ENCODE results near the gene GP1BB.
"Not testable (repeated sequence)": the region's sequence is repeated elsewhere in the genome, so short reads cannot be mapped to it uniquely, and the experiment has no call there.

The GP1BB gene

GRCh38 chr22:19693581-19693980, 29.8 kb upstream of the GP1BB start:
- no peak for DNase-seq (ENCODE audit: low read depth in 1 of 2, low spot score in 1 of 2)

GRCh38 chr22:19693981-19694670, 29.2 kb upstream of the GP1BB start:
- no peak for DNase-seq (ENCODE audit: low read depth in 1 of 2, low spot score in 1 of 2)

DNA sequence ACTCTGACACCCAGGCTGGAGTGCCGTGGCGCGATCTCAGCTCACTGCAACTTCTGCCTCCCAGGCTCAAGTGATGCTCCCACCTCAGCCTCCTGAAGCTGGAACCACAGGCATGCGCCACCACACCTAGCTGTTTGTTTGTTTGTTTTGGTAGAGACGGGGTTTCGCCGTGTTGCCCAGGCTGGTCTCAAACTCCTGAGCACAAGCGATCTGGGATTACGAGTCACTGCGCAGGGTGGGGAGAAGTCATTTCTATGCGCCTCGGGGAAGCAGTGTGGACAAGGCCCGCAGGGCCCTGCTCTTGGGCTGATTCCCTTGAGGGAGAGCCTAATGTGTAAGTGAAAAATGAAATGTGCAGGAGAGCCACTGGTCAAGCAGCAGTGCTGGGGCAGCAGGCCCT, 28.6 kb upstream of the GP1BB start:
- DNase-seq (ENCODE audit: low read depth in 1 of 2, low spot score in 1 of 2): no peak

DNA sequence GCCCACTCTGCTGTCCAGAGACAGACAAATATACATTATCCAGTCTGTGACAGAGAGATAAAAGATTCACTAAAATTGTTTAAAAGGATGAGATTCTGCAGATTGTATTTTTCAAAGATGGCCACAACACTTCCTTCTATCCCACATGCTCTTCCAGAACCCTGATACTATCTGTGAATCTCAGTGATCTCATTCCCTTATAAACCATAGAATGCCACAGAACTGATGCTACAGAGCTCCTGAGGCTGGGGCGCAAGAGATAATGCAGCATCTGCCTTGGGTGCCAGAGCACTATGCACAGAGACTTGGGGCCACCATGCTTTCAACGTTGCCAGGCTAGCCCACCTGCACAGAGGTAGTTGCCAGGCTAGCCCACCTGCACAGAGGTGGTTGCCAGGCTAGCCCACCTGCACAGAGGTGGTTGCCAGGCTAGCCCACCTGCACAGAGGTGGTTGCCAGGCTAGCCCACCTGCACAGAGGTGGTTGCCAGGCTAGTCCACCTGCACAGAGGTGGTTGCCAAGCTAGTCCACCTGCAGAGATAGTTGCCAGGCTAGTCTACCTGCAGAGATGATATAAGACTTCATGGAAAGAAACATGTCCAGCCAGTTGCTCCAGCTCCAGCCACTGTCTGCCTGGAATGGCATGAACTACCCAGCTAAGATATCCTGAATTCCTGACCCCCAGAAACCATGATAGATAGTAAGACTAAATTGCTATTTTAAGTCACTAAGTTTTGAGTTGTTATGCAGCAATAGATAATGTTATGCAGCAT, 26.6 kb upstream of the GP1BB start:
- DNase-seq (ENCODE audit: low read depth in 1 of 2, low spot score in 1 of 2): no peak

DNA sequence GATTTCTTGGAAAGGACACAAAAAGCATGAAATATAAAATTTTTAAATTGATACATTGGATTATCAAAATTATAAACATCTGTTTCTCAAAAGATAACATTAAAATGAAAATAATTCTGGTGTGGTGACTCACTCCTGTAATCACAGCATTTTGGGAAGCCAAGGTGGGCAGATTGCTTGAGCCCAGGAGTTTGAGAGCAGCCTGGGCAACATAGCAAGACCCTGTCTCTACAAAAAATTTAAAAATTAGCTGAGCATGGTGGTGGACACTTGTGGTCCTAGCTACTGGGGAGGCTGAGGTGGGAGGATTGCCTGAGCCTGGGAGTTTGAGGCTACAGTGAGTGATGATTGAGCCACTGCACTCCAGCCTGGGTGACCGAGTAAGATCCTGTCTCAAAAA, 25.5 kb upstream of the GP1BB start:
- not testable (repeated sequence) for DNase-seq (ENCODE audit: low read depth in 1 of 2, low spot score in 1 of 2)

DNA sequence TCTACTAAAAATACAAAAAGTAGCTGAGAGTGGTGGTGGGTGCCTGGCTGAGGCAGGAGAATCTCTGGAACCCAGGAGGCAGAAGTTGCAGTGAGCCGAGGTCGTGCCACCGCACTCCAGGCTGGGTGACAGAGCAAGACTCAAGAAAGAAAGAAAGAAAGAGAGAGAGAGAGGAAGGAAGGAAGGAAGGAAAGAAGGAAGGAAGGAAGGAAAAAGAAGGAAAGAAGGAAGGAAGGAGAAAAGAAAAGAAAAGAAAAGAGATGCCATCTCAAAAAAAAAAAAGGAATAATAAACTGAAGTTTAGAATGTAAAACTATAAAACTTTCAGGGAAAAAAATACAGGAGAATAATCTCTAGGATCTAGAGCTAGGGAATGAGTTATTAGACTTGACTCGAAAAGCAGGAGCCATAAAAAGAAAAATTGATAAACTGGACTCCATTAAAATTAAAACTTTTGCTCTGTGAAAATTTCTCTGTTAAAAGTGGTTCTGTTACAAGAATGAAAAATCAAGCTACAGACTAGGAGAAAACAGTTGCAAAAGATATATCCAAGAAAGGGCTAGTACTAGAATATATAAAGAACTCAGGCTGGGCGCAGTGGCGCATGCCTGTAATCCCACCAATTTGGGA, 22.4 kb upstream of the GP1BB start:
- no peak for DNase-seq (ENCODE audit: low read depth in 1 of 2, low spot score in 1 of 2)

- no peak for DNase-seq (ENCODE audit: low read depth in 1 of 2, low spot score in 1 of 2)
Observed at GRCh38 chr22:19701420-19702145, 21.8 kb upstream of the GP1BB start.

DNA sequence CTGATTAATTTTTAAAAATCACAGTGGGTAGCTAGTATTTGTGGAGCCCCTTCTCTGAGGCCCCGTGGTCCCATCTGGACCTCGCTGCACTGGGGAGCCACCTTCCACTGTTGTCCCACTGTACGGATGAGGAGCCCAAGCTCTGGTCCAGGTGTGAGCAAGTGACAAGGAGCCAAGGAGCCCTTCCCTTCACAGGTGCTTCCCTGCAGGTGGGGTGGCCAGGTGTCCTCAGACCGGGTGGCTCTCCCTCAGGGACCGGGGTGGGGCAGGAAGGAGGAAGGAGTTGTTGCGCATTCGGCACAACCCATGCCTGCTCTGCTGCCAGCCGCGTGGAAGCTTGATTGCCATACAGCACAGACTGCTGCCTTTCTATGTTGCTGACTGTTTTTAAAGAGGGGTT, 19.5 kb upstream of the GP1BB start:
- DNase-seq (ENCODE audit: low read depth in 1 of 2, low spot score in 1 of 2): no peak

- DNase-seq (ENCODE audit: low read depth in 1 of 2, low spot score in 1 of 2): no peak
Observed at GRCh38 chr22:19704355-19705015, 18.9 kb upstream of the GP1BB start.

DNA sequence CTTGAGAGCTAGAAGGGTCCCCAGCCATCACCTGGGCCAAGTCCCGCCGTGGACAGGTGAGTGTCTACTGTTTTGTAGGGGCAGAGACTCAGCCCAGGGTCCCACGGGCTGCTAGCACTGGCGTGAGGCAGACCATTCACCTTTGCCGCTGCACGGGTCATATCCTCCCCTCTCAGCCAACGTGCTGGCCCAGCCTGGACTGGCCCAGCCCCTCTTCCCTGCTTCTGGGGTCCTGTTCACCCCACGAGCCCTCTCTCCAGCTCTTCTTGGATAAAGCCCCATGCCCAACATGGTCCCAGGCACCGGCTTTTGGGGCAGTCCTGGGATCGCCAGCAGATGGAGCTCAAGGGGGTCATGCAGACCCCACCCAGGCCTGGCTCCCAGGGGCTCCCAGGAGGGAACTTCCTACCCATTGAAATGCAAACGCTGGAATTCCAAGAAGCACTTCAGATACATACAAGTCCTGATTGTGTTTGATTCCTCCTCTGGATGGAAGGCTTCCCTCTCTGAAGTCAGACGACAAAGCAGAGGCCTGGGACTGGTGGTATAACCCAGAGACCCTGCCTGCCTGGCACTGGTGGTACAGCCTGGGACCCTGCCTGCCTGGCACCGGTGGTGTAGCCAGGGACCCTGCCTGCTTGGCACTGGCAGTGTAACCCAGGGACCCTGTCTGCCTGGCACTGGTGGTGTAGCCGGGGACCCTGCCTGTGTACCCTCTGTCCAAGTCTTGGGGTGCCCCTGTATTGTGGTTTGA, 18.0 kb upstream of the GP1BB start:
- DNase-seq (ENCODE audit: low read depth in 1 of 2, low spot score in 1 of 2): no peak

- no peak for DNase-seq (ENCODE audit: low read depth in 1 of 2, low spot score in 1 of 2)
Observed at GRCh38 chr22:19706661-19707151, 16.6 kb upstream of the GP1BB start.

- no peak for DNase-seq (ENCODE audit: low read depth in 1 of 2, low spot score in 1 of 2)
Observed at GRCh38 chr22:19707347-19708290, 15.7 kb upstream of the GP1BB start.

GRCh38 chr22:19708321-19709011, 14.9 kb upstream of the GP1BB start:
- no peak for DNase-seq (ENCODE audit: low read depth in 1 of 2, low spot score in 1 of 2)

GRCh38 chr22:19709063-19709769, 14.1 kb upstream of the GP1BB start:
- no peak for DNase-seq (ENCODE audit: low read depth in 1 of 2, low spot score in 1 of 2)

DNA sequence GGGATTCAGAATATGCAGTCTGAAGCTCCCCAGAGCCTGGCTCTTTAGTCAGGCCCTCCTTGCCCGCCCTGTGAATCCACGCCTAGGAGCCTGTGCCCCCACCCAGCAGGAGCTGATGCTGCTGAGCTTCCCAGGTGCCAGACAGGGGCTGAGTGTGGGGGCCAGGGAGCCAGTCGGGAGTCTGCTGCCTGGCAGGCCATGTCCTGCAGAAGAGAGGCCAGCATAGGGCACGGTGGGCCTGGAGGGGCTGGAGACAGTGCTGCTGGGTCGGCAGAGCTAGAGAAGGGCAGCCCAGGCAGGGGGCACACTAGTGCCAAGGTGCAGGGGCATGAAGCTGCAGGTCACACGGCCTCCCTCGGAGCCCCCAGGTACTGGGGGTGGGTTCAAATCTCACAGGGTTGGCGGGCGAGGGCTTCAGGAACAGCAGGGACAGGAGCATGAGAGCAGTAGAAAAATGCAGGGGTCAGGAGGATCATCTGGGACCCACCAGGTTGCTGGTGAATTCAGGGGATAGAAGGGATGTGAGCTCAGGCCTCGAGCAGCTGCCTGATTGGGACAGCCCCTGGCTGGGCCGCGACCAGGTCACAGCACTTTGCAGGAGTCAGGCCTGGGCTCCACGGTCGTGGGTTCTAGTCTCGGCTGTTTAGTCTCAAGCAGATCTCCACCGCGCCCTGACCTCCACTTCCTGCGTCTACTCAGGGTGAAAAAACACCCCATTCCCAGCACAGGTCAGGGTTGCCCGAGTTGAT, 13.1 kb upstream of the GP1BB start:
- DNase-seq (ENCODE audit: low read depth in 1 of 2, low spot score in 1 of 2): no peak

- DNase-seq (ENCODE audit: low read depth in 1 of 2, low spot score in 1 of 2): no peak
Observed at GRCh38 chr22:19710769-19711106, 12.6 kb upstream of the GP1BB start.

GRCh38 chr22:19713245-19713644, 10.1 kb upstream of the GP1BB start:
- DNase-seq (ENCODE audit: low read depth in 1 of 2, low spot score in 1 of 2): no peak

Measured in activated CD4-positive, alpha-beta T cell treated with anti-CD3 and anti-CD28 coated beads, Interleukin-2, amount 50 U/mL, for 24 hours (primary cell).